SK-N-SH (cell line): ENCODE data around the gene TTC36. TPM values are rescaled to one million over a fixed set of nuclear protein-coding genes. Genes with fewer than 3 reads are reported as not detected.
A peak's percentile ranks its signal among the peaks of the same experiment; 100 is the strongest.
"Not testable (repeated sequence)": the region's sequence is repeated elsewhere in the genome, so short reads cannot be mapped to it uniquely, and the experiment has no call there.

Experiments
- CTCF ChIA-PET: fragments of 300-600, 350-600 bp; formaldehyde crosslinking; extraction: SDS; loops from one replicate; lab custom pipeline; 2021; lab: Yijun Ruan, JAX
- POLR2A ChIA-PET: fragments of 350-600 bp; sonication (Branson Sonifier 250); formaldehyde crosslinking; extraction: SDS; loops from one replicate; lab custom pipeline; 2020; ENCODE audit warnings: antibody characterized with exemption, inconsistent platforms; lab: Yijun Ruan, JAX
- DNase-seq: peaks from one replicate; pipeline ENCODE4 v3.0.0; 2012
- H2AFZ ChIP-seq: fragments of 200-600 bp; sonication (generic); 2 replicates; pipeline ENCODE4 v1.8.1; 2016; ENCODE audit warnings: antibody characterized with exemption, mild to moderate bottlenecking, low read depth
- H3F3A ChIP-seq: fragments of 200-600 bp; sonication (generic); replicated peaks from 2 replicates; pipeline ENCODE3; 2016; ENCODE audit warnings: antibody characterized with exemption, mild to moderate bottlenecking; ENCODE audit not compliant: insufficient read depth
- H3K27ac ChIP-seq, 2 experiments: fragments of 200-500 bp in 1 of 2; fragments of 200-600 bp in 1 of 2; sonication (Bioruptor generic) in 1 of 2; sonication (generic), shearing (Covaris generic) in 1 of 2; 2 replicates each; pipeline versions ENCODE4 v1.5.1 to v1.6.1; 2014 to 2016; ENCODE audit warnings: low read depth in 2 of 2, inconsistent platforms in 1 of 2, low read length in 1 of 2, mild to moderate bottlenecking in 1 of 2, mixed read lengths in 1 of 2
- H3K27me3 ChIP-seq: fragments of 200-600 bp; sonication (generic), shearing (Covaris generic); 2 replicates; pipeline ENCODE4 v1.6.1; 2016; ENCODE audit warnings: mixed run types; ENCODE audit not compliant: insufficient read depth
- H3K36me3 ChIP-seq, 2 experiments: fragments of 200-500 bp in 1 of 2; fragments of 200-600 bp in 1 of 2; sonication (Bioruptor generic) in 1 of 2; sonication (generic) in 1 of 2; replicated peaks in 1 of 2; 2 replicates each; pipeline versions ENCODE3 to v1.5.1; 2014 to 2016; ENCODE audit warnings: low read length in 1 of 2, mild to moderate bottlenecking in 1 of 2; ENCODE audit not compliant: insufficient read depth in 2 of 2, control insufficient read depth in 1 of 2
- H3K4me1 ChIP-seq, 2 experiments: fragments of 200-500 bp in 1 of 2; fragments of 200-600 bp in 1 of 2; sonication (Bioruptor generic) in 1 of 2; sonication (generic), shearing (Covaris generic) in 1 of 2; 2 replicates each; pipeline versions ENCODE4 v1.5.1 to v1.6.1; 2014 to 2016; ENCODE audit warnings: low read depth in 1 of 2, low read length in 1 of 2, mixed run types in 1 of 2; ENCODE audit not compliant: insufficient read depth in 2 of 2, control insufficient read depth in 1 of 2
- H3K4me2 ChIP-seq: fragments of 200-600 bp; sonication (generic), shearing (Covaris generic); 2 replicates; pipeline ENCODE4 v1.6.1; 2017; ENCODE audit warnings: mixed run types
- H3K4me3 ChIP-seq, 2 experiments: fragments of 200-500 bp in 1 of 2; fragments of 200-600 bp in 1 of 2; sonication (Bioruptor generic) in 1 of 2; sonication (generic), shearing (Covaris generic) in 1 of 2; 2 replicates each; pipeline versions ENCODE4 v1.5.1 to v1.8.1; 2014 to 2016; ENCODE audit warnings: low read depth in 2 of 2, inconsistent platforms in 1 of 2, low read length in 1 of 2, mild to moderate bottlenecking in 1 of 2, mixed read lengths in 1 of 2, moderate library complexity in 1 of 2
- H3K79me2 ChIP-seq: fragments of 200-600 bp; sonication (generic); 2 replicates; pipeline ENCODE4 v1.8.1; 2017; ENCODE audit warnings: mild to moderate bottlenecking; ENCODE audit not compliant: insufficient read depth
- H3K9ac ChIP-seq: fragments of 200-600 bp; sonication (generic); 2 replicates; pipeline ENCODE4 v1.6.1; 2017; ENCODE audit warnings: mixed run types
- H3K9me2 ChIP-seq: fragments of 200-600 bp; sonication (generic); 2 replicates; pipeline ENCODE4 v1.6.1; 2017; ENCODE audit warnings: mixed run types
- H3K9me3 ChIP-seq: fragments of 200-600 bp; sonication (generic); 2 replicates; pipeline ENCODE4 v1.6.1; 2017; ENCODE audit warnings: mixed run types, mild to moderate bottlenecking, moderate library complexity
- H4K20me1 ChIP-seq: fragments of 200-600 bp; sonication (generic); 2 replicates; pipeline ENCODE4 v1.6.1; 2017; ENCODE audit warnings: mild to moderate bottlenecking, mixed run types; ENCODE audit not compliant: insufficient read depth
- CHD2 ChIP-seq: fragments of 150-350 bp; IDR thresholded peaks from 2 replicates; pipeline ENCODE4 v1.6.1; 2018; ENCODE audit warnings: low read length; ENCODE audit not compliant: partially characterized antibody
- ELF1 ChIP-seq: IDR thresholded peaks from 2 replicates; pipeline ENCODE4 v1.4.0; 2012
- EP300 ChIP-seq, 2 experiments: IDR thresholded peaks; 2 replicates each; pipeline versions ENCODE4 v1.4.0 to v1.6.1; 2012; ENCODE audit warnings: borderline replicate concordance in 1 of 2, low read depth in 1 of 2, low read length in 1 of 2
- FOXJ3 ChIP-seq: sonication (generic); formaldehyde crosslinking; IDR thresholded peaks from 2 replicates; pipeline ENCODE4 v1.5.1; 2020; ENCODE audit warnings: mild to moderate bottlenecking, missing genetic modification reagents
- JUND ChIP-seq: IDR thresholded peaks from 2 replicates; pipeline ENCODE4 v1.4.0; 2012
- MXI1 ChIP-seq: IDR thresholded peaks from 2 replicates; pipeline ENCODE4 v1.6.1; 2012; ENCODE audit warnings: mild to moderate bottlenecking, low read depth, low read length, improper control_type of control experiment
- NFIC ChIP-seq: IDR thresholded peaks from 2 replicates; pipeline ENCODE4 v1.4.0; 2012; ENCODE audit warnings: borderline replicate concordance
- POLR2AphosphoS5 ChIP-seq: IDR thresholded peaks from 2 replicates; pipeline ENCODE4 v1.6.1; 2012; ENCODE audit warnings: low read depth, low read length
- RCOR1 ChIP-seq: fragments of 150-350 bp; IDR thresholded peaks from 2 replicates; pipeline ENCODE4 v1.6.1; 2017; ENCODE audit warnings: antibody characterized with exemption, low read length
- SIN3A ChIP-seq: IDR thresholded peaks from 2 replicates; pipeline ENCODE4 v1.6.1; 2012; ENCODE audit warnings: low read depth, mild to moderate bottlenecking, low read length, moderate library complexity, borderline replicate concordance
- WGBS: methylation state at CpG from one replicate; pipeline ENCODE4 v1.1.6; 2017; ENCODE audit warnings: low lambda C conversion rate; 5-methylcytosine and 5-hydroxymethylcytosine counted together
- polyA plus RNA-seq, 3 experiments: library from polyadenylated mRNA; depleted of rRNA; stranded (reverse); fragments of >200 nt; gene quantifications; 2 replicates each; pipeline ENCODE4 v1.2.3, GENCODE V29; 2012
- TF ChIP-seq, protein P1 (sequence below): IDR thresholded peaks from 2 replicates; pipeline ENCODE4 v1.6.1; 2012; ENCODE audit warnings: mild to moderate bottlenecking, low read depth, low read length, moderate library complexity
- TF ChIP-seq, protein P2 (sequence below): IDR thresholded peaks from 2 replicates; pipeline ENCODE4 v1.4.0; 2012; ENCODE audit warnings: low read depth
- TF ChIP-seq, protein P3 (sequence below): fragments of 150-350 bp; IDR thresholded peaks from 2 replicates; pipeline ENCODE4 v1.6.1; 2017; ENCODE audit warnings: antibody characterized with exemption, low read length, low read depth, borderline replicate concordance

The TTC36 gene
- polyA plus RNA-seq, 1 of the 3 experiments (the other 2 are of a cell fraction), result 0.18 TPM

DNA sequence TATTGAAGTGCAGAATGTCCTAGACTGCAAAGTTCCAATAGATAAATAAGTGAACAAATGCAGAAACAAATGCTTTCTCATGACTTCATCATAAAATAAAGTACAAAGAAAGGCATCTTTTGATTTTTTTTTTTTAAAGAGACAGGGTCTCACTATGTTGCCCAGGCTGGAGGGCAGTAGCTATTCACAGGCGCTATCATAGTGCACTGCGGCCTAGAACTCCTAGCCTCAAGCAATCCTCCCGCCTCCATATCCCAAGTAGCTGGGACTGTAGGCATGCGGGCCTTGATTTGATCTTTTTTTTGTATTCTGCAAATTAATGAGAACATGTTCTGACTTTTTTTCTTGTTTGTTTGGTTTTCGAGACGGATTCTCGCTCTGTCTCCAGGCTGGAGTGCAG is 47.4 kb downstream of the TTC36 start:
- Histone ChIP-seq H3K27ac (no peak overlapping the region), H4K20me1 (peaks cover 66% of the 10 kb centered on the region), H3K4me3 (peak overlapping the region in 1 of 2 experiments; percentile 85; a peak in 1 of 4 replicates), H3K79me2 (peaks cover 80% of the 10 kb centered on the region), H3K36me3 (peaks cover 0 to 14% of the 10 kb centered on the region in 2 experiments), H2AFZ (no peak overlapping the region), H3K4me2 (peak overlapping the region; percentile 77), H3K27me3 (no peaks in the 10 kb centered on the region), H3F3A (no peaks in the 10 kb centered on the region), H3K4me1 (peaks cover 6 to 12% of the 10 kb centered on the region in 2 experiments; a peak in 3 of 4 replicates), H3K9me3 (no peaks in the 10 kb centered on the region), H3K9ac (peak overlapping the region; percentile 100; the same call in 1 of the 2 replicates), H3K9me2 (no peaks in the 10 kb centered on the region)
- 93% methylated on average over 7 of the region's 7 CpGs for WGBS
- TF ChIP-seq, protein P1, sequence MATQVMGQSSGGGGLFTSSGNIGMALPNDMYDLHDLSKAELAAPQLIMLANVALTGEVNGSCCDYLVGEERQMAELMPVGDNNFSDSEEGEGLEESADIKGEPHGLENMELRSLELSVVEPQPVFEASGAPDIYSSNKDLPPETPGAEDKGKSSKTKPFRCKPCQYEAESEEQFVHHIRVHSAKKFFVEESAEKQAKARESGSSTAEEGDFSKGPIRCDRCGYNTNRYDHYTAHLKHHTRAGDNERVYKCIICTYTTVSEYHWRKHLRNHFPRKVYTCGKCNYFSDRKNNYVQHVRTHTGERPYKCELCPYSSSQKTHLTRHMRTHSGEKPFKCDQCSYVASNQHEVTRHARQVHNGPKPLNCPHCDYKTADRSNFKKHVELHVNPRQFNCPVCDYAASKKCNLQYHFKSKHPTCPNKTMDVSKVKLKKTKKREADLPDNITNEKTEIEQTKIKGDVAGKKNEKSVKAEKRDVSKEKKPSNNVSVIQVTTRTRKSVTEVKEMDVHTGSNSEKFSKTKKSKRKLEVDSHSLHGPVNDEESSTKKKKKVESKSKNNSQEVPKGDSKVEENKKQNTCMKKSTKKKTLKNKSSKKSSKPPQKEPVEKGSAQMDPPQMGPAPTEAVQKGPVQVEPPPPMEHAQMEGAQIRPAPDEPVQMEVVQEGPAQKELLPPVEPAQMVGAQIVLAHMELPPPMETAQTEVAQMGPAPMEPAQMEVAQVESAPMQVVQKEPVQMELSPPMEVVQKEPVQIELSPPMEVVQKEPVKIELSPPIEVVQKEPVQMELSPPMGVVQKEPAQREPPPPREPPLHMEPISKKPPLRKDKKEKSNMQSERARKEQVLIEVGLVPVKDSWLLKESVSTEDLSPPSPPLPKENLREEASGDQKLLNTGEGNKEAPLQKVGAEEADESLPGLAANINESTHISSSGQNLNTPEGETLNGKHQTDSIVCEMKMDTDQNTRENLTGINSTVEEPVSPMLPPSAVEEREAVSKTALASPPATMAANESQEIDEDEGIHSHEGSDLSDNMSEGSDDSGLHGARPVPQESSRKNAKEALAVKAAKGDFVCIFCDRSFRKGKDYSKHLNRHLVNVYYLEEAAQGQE, result no peak
- TF ChIP-seq EP300 (IDR thresholded peaks at IDR 0.05; ENCODE audit: borderline replicate concordance in 1 of 2, low read depth in 1 of 2, low read length in 1 of 2), result no peak
- no peak for TF ChIP-seq RCOR1
- no peak for TF ChIP-seq POLR2AphosphoS5
- no peak for TF ChIP-seq NFIC
- no peak for TF ChIP-seq SIN3A
- TF ChIP-seq, protein P2, sequence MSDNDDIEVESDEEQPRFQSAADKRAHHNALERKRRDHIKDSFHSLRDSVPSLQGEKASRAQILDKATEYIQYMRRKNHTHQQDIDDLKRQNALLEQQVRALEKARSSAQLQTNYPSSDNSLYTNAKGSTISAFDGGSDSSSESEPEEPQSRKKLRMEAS, result no peak
- no peak for TF ChIP-seq ELF1
- TF ChIP-seq JUND, result no peak
- TF ChIP-seq MXI1, result no peak
- TF ChIP-seq FOXJ3 (CRISPR knock-in tag), result no peak
- no peak for TF ChIP-seq CHD2
- TF ChIP-seq, protein P3, sequence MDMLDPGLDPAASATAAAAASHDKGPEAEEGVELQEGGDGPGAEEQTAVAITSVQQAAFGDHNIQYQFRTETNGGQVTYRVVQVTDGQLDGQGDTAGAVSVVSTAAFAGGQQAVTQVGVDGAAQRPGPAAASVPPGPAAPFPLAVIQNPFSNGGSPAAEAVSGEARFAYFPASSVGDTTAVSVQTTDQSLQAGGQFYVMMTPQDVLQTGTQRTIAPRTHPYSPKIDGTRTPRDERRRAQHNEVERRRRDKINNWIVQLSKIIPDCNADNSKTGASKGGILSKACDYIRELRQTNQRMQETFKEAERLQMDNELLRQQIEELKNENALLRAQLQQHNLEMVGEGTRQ, result no peak
- no peak for DNase-seq
- POLR2A ChIA-PET, result no interaction called here
- CTCF ChIA-PET, result interaction anchor here (1.0 kb wide), 1 partner anchor 21 kb away, joined by 3 read pairs; no protein-coding TSS in a partner anchor

DNA sequence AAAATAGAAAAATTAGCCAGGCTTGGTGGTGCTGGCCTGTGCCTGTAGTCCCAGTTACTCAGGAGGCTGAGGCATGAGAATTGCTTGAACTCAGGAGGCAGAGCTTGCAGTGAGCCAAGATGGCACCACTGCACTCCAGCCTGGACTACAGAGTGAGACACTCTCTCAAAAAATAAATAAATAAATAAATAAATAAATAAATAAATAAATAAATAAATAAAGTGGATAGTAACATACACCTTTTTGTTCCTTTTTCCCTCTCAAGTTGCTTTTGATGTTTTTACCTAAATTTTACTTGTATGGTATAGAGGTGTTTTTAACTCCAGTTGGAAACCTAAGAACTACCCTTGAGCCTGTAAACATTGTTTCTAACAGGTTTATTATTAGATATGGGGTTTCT is 50.7 kb downstream of the TTC36 start:
- DNase-seq, H3K9ac ChIP-seq, H3K27ac ChIP-seq, H2AFZ ChIP-seq, H3K9me3 ChIP-seq, H3K4me2 ChIP-seq, H3K4me3 ChIP-seq, POLR2A ChIA-PET, H3K27me3 ChIP-seq, H3F3A ChIP-seq, H3K9me2 ChIP-seq: not testable (repeated sequence)
- H3K36me3 ChIP-seq, result peaks cover 9 to 41% of the 10 kb centered on the region in 2 experiments
- CTCF ChIA-PET, result interaction anchor here (1.3 kb wide), 1 partner anchor 17 kb away, joined by 5 read pairs; no protein-coding TSS in a partner anchor
- peaks cover 6 to 12% of the 10 kb centered on the region in 2 experiments; a peak in 3 of 4 replicates for H3K4me1 ChIP-seq
- H3K79me2 ChIP-seq, result peaks cover 100% of the 10 kb centered on the region
- peaks cover 99% of the 10 kb centered on the region for H4K20me1 ChIP-seq

Other genes with a start within 250 kb of the TTC36 start
- gene CD3E, start 222.7 kb upstream of the TTC36 start, polyA plus RNA-seq (2012; rRNA removed), result not detected in 2 replicates
- 0.44 TPM in 1 of 2 replicates, not detected in the other for gene CD3D, start 184.8 kb upstream of the TTC36 start, polyA plus RNA-seq (2012; rRNA removed)
- gene CD3G, start 183.1 kb upstream of the TTC36 start, polyA plus RNA-seq (2012; rRNA removed), result not detected in 2 replicates
- gene UBE4A, start 167.9 kb upstream of the TTC36 start, polyA plus RNA-seq (2012; rRNA removed), result 7.7 and 9.3 TPM in 2 replicates
- gene ATP5MG, start 125.9 kb upstream of the TTC36 start, polyA plus RNA-seq (2012; rRNA removed), result 140 and 152 TPM in 2 replicates
- gene KMT2A, start 91.0 kb upstream of the TTC36 start, polyA plus RNA-seq (2012; rRNA removed), result 15.7 and 16.6 TPM in 2 replicates
- 30.0 and 31.0 TPM in 2 replicates for gene TMEM25, start 3.7 kb downstream of the TTC36 start, polyA plus RNA-seq (2012; rRNA removed)
- gene IFT46, start 38.5 kb downstream of the TTC36 start, polyA plus RNA-seq (2012; rRNA removed), result 23.4 and 30.8 TPM in 2 replicates
- 128 and 162 TPM in 2 replicates for gene ARCN1, start 44.9 kb downstream of the TTC36 start, polyA plus RNA-seq (2012; rRNA removed)
- gene PHLDB1, start 80.1 kb downstream of the TTC36 start, polyA plus RNA-seq (2012; rRNA removed), result 89.4 and 104 TPM in 2 replicates
- gene TREH, start 152.2 kb downstream of the TTC36 start, polyA plus RNA-seq (2012; rRNA removed), result not detected in 2 replicates